ENCODE measurements around the gene DST. TPM values are rescaled to one million over a fixed set of nuclear protein-coding genes. Genes with fewer than 3 reads are reported as not detected.

The DST gene
- total RNA-seq, 2 donors from 2014 or later, result 443 to 489 TPM

- Histone ChIP-seq H3K27me3 (replicated peaks; ENCODE audit: insufficient read depth) (no peaks in the 10 kb centered on the region), H3K9me3 (peaks cover 1% of the 10 kb centered on the region), H3K4me3 (no peak overlapping the region), H3K36me3 (no peaks in the 10 kb centered on the region), H3K4me1 (ENCODE audit: control insufficient read depth in 1 of 2, low read depth in 2 of 2) (peaks cover 0 to 18% of the 10 kb centered on the region in 2 donors), H3K27ac (no peak overlapping the region)
- ATAC-seq (ENCODE audit: insufficient number of reproducible peaks, low FRiP score, low read depth) (no peak), DNase-seq (ENCODE audit: low spot score) (no peak)
- no peak for TF ChIP-seq CTCF (IDR thresholded peaks at IDR 0.05)
Measured at GRCh38 chr6:56434606-56435005, 208.1 kb downstream of the DST start.

- TF ChIP-seq CTCF (IDR thresholded peaks at IDR 0.05), result no peak
- H3K27ac ChIP-seq, result no peak overlapping the region
- peaks cover 0 to 13% of the 10 kb centered on the region in 2 donors for H3K4me1 ChIP-seq (ENCODE audit: control insufficient read depth in 1 of 2, low read depth in 2 of 2)
- H3K36me3 ChIP-seq, result no peaks in the 10 kb centered on the region
- H3K9me3 ChIP-seq, result no peaks in the 10 kb centered on the region
- H3K27me3 ChIP-seq (replicated peaks; ENCODE audit: insufficient read depth), result no peaks in the 10 kb centered on the region
- DNase-seq (ENCODE audit: low spot score), result no peak
- H3K4me3 ChIP-seq, result no peak overlapping the region
- no peak for ATAC-seq (ENCODE audit: insufficient number of reproducible peaks, low FRiP score, low read depth)
Measured at GRCh38 chr6:56433119-56433518, 209.6 kb downstream of the DST start.

DNA sequence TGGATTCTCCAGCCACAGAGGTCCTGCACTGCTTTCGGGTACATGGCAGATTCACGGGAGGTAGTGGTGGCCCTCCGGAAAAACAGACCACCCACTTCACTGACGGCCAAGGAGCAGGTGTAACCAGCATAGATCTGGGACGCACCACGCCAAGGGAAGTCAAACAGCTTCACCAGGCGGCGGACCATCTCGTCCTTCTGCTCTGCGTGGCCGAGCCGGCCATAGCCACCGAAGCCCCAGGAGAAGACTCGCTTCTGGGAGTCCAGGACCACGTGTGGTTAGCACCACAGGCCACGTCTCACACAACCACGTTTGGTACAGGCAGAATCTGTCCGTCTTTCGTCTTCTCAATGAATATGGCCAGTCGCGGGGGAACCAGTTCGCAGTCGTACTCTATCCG is 210.5 kb downstream of the DST start:
- H3K4me3 ChIP-seq, result no peak overlapping the region
- H3K4me1 ChIP-seq (ENCODE audit: control insufficient read depth in 1 of 2, low read depth in 2 of 2), result peaks cover 0 to 4% of the 10 kb centered on the region in 2 donors
- no peak for TF ChIP-seq CTCF (IDR thresholded peaks at IDR 0.05)
- no peaks in the 10 kb centered on the region for H3K27me3 ChIP-seq (replicated peaks; ENCODE audit: insufficient read depth)
- H3K36me3 ChIP-seq, result no peaks in the 10 kb centered on the region
- H3K27ac ChIP-seq, result no peak overlapping the region
- H3K9me3 ChIP-seq, result no peaks in the 10 kb centered on the region
- no peak for DNase-seq (ENCODE audit: low spot score)
- no peak for ATAC-seq (ENCODE audit: insufficient number of reproducible peaks, low FRiP score, low read depth)

DNA sequence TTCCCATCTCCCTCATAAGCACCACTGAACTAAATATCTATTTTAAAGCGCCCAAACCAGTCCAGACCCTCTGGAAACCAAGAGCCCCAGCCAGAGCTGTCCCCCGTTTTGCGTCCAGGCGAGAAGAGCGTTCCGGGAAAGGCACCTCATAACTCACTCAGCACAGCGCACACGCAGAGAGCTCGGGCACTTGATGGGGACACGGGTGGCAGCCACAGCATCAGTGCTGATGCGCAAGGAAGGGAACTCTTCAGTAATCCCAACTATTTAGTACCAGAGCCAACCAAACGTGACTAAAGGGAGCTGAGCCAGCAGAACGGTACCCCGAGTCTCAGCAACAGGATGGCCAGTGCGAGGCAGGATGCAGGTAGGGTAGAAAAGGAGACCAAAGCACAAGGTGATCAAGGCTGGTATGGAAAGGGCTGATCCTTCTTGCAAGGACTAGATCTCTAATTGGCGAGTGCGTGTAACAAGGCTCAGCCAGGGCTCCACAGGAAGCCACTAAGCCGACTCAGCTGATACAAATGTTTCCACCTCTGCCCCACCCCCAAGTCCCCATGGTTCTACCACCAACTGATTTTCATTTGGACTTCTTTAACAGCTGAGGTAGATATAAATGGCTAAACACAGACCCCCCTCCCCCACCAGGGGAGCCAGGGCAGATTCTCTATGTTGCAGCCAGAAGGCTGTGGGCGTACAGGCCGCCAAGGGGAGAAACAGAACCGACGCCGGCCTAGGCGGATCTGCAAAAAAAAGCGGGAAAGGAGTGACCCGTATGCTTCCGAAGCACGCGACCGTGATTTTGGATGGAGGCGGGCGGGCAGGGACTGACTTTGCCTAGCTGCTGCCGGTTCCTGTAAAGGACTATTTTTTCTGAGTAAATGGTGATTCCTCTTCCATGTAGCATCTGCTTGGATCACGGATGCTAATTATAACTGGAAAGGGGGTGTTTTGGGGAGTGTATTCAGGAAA is 211.8 kb downstream of the DST start:
- ATAC-seq (ENCODE audit: insufficient number of reproducible peaks, low FRiP score, low read depth), result no peak
- no peak for TF ChIP-seq CTCF (IDR thresholded peaks at IDR 0.05)
- DNase-seq (ENCODE audit: low spot score), result no peak

GRCh38 chr6:56424542-56425083 is 218.1 kb downstream of the DST start:
- ATAC-seq (ENCODE audit: insufficient number of reproducible peaks, low FRiP score, low read depth) (no peak), DNase-seq (ENCODE audit: low spot score) (no peak)
- Histone ChIP-seq H3K4me3 (no peak overlapping the region), H3K36me3 (no peaks in the 10 kb centered on the region), H3K27ac (no peak overlapping the region), H3K9me3 (no peaks in the 10 kb centered on the region), H3K27me3 (replicated peaks; ENCODE audit: insufficient read depth) (no peaks in the 10 kb centered on the region), H3K4me1 (ENCODE audit: control insufficient read depth in 1 of 2, low read depth in 2 of 2) (peaks cover 0 to 23% of the 10 kb centered on the region in 2 donors)
- no peak for TF ChIP-seq CTCF (IDR thresholded peaks at IDR 0.05)

More for the DNA sequence above, 211.8 kb downstream of the DST start:
- Histone ChIP-seq H3K4me3 (no peak overlapping the region), H3K27me3 (replicated peaks; ENCODE audit: insufficient read depth) (no peaks in the 10 kb centered on the region), H3K4me1 (ENCODE audit: control insufficient read depth in 1 of 2, low read depth in 2 of 2) (no peaks in the 10 kb centered on the region), H3K27ac (no peak overlapping the region), H3K9me3 (no peaks in the 10 kb centered on the region), H3K36me3 (no peaks in the 10 kb centered on the region)

All from thoracic aorta (tissue), 2 donors.